ENCODE measurements around the gene PBOV1.
A peak's percentile ranks its signal among the peaks of the same experiment; 100 is the strongest.

Gene PBOV1

GRCh38 chr6:138218449-138218848, at the start of gene PBOV1:
Gene PBOV1 (minus strand): TSS chr6:138218491. CDS start chr6:138218395, 96 bp downstream.
- DNase-seq = no peak

GRCh38 chr6:138266095-138266494, 47.8 kb upstream of the PBOV1 start:
- DNase-seq = no peak

- DNase-seq = no peak
Observed at GRCh38 chr6:138264372-138264880, 46.1 kb upstream of the PBOV1 start.

- DNase-seq = peak; percentile 42
Observed at GRCh38 chr6:138263963-138264362, 45.7 kb upstream of the PBOV1 start.

- no peak for DNase-seq
Observed at GRCh38 chr6:138261116-138261780, 43.0 kb upstream of the PBOV1 start.

- no peak for DNase-seq
Observed at GRCh38 chr6:138258991-138259390, 40.7 kb upstream of the PBOV1 start.

- DNase-seq = no peak
Observed at GRCh38 chr6:138258197-138258596, 39.9 kb upstream of the PBOV1 start.

- no peak for DNase-seq
Observed at GRCh38 chr6:138257638-138258040, 39.3 kb upstream of the PBOV1 start.

GRCh38 chr6:138255443-138255842, 37.2 kb upstream of the PBOV1 start:
- no peak for DNase-seq

GRCh38 chr6:138253731-138254130, 35.4 kb upstream of the PBOV1 start:
- no peak for DNase-seq

- DNase-seq = no peak
Observed at GRCh38 chr6:138250513-138251247, 32.4 kb upstream of the PBOV1 start.

GRCh38 chr6:138250053-138250452, 31.8 kb upstream of the PBOV1 start:
- no peak for DNase-seq

GRCh38 chr6:138248878-138249277, 30.6 kb upstream of the PBOV1 start:
- no peak for DNase-seq

GRCh38 chr6:138248011-138248410, 29.7 kb upstream of the PBOV1 start:
- DNase-seq = no peak

- DNase-seq = no peak
Observed at GRCh38 chr6:138246650-138247440, 28.6 kb upstream of the PBOV1 start.

- DNase-seq = no peak
Observed at GRCh38 chr6:138245751-138246150, 27.5 kb upstream of the PBOV1 start.

- no peak for DNase-seq
Observed at GRCh38 chr6:138242987-138243592, 24.8 kb upstream of the PBOV1 start.

- no peak for DNase-seq
Observed at GRCh38 chr6:138241934-138242333, 23.6 kb upstream of the PBOV1 start.

- no peak for DNase-seq
Observed at GRCh38 chr6:138241381-138241780, 23.1 kb upstream of the PBOV1 start.

GRCh38 chr6:138240476-138241245, 22.4 kb upstream of the PBOV1 start:
- no peak for DNase-seq

- DNase-seq = no peak
Observed at GRCh38 chr6:138239774-138240173, 21.5 kb upstream of the PBOV1 start.

- no peak for DNase-seq
Observed at GRCh38 chr6:138238368-138238767, 20.1 kb upstream of the PBOV1 start.
